Mesothelial cell of epicardium (in vitro differentiated cells): ENCODE results near the gene ZNF362. TPM values are rescaled to one million over a fixed set of nuclear protein-coding genes. Genes with fewer than 3 reads are reported as not detected.
"Not testable (repeated sequence)": the region's sequence is repeated elsewhere in the genome, so short reads cannot be mapped to it uniquely, and the experiment has no call there.

Experiments
- DNase-seq, 2 experiments: peaks; one replicate each; pipeline ENCODE4 v3.0.0; 2021; ENCODE audit warnings: low spot score in 2 of 2; ENCODE audit not compliant: unreplicated experiment in 2 of 2
- H3K27ac Mint-ChIP-seq: 2 replicates; pipeline ENCODE4 v1.8.0; 2021; ENCODE audit warnings: mixed read lengths
- H3K27me3 Mint-ChIP-seq: 2 replicates; pipeline ENCODE4 v1.8.0; 2021; ENCODE audit warnings: low read depth, mixed read lengths
- H3K36me3 Mint-ChIP-seq: 2 replicates; pipeline ENCODE4 v1.8.0; 2021; ENCODE audit warnings: mixed read lengths
- H3K4me1 Mint-ChIP-seq: 2 replicates; pipeline ENCODE4 v1.8.0; 2021; ENCODE audit warnings: mixed read lengths
- H3K4me3 Mint-ChIP-seq: 2 replicates; pipeline ENCODE4 v1.8.0; 2021; ENCODE audit warnings: mild to moderate bottlenecking, moderate library complexity, mixed read lengths
- H3K9me3 Mint-ChIP-seq: 2 replicates; pipeline ENCODE4 v1.8.0; 2021; ENCODE audit warnings: mixed read lengths
- CTCF ChIP-seq: fragments of 200-600 bp; sonication (generic); IDR thresholded peaks from one replicate; pipeline ENCODE4 v1.5.0; 2021; ENCODE audit warnings: antibody characterized with exemption; ENCODE audit not compliant: unreplicated experiment
- total RNA-seq: library from RNA; stranded (reverse); gene quantifications from 3 replicates; pipeline ENCODE4 v1.2.1, GENCODE V29; 2021

Gene ZNF362
- total RNA-seq, 1 donor from 2014 or later: 114 TPM

- H3K36me3 Mint-ChIP-seq: peaks cover 23% of the 10 kb centered on the region
- no peak for DNase-seq
- H3K4me1 Mint-ChIP-seq: peaks cover 10% of the 10 kb centered on the region
- H3K27ac Mint-ChIP-seq: no peak overlapping the region
- no peak overlapping the region for H3K4me3 Mint-ChIP-seq
- H3K27me3 Mint-ChIP-seq: no peaks in the 10 kb centered on the region
- no peak for TF ChIP-seq CTCF
- H3K9me3 Mint-ChIP-seq: no peaks in the 10 kb centered on the region
Measured at GRCh38 chr1:33306653-33307493, 50.6 kb downstream of the ZNF362 start.

GRCh38 chr1:33307494-33307864 lies 51.2 kb downstream of the ZNF362 start:
- Mint-ChIP-seq H3K36me3 (peaks cover 18% of the 10 kb centered on the region), H3K4me3 (no peak overlapping the region), H3K27me3 (no peaks in the 10 kb centered on the region), H3K9me3 (no peaks in the 10 kb centered on the region), H3K27ac (no peak overlapping the region), H3K4me1 (peaks cover 9% of the 10 kb centered on the region)
- no peak for TF ChIP-seq CTCF
- DNase-seq: no peak

GRCh38 chr1:33309351-33309750 lies 53.1 kb downstream of the ZNF362 start:
- not testable (repeated sequence) for H3K4me1 Mint-ChIP-seq, H3K27ac Mint-ChIP-seq, H3K4me3 Mint-ChIP-seq, H3K27me3 Mint-ChIP-seq, H3K36me3 Mint-ChIP-seq, H3K9me3 Mint-ChIP-seq, DNase-seq

GRCh38 chr1:33310702-33311101 lies 54.4 kb downstream of the ZNF362 start:
- Mint-ChIP-seq H3K4me3 (no peak overlapping the region), H3K27me3 (no peaks in the 10 kb centered on the region), H3K27ac (no peak overlapping the region), H3K4me1 (peaks cover 6% of the 10 kb centered on the region), H3K9me3 (no peaks in the 10 kb centered on the region), H3K36me3 (peaks cover 4% of the 10 kb centered on the region)
- DNase-seq: no peak
- TF ChIP-seq CTCF: no peak

- DNase-seq: no peak
- Mint-ChIP-seq H3K4me1 (no peaks in the 10 kb centered on the region), H3K36me3 (peaks cover 4% of the 10 kb centered on the region), H3K27me3 (no peaks in the 10 kb centered on the region), H3K9me3 (no peaks in the 10 kb centered on the region), H3K27ac (no peak overlapping the region), H3K4me3 (no peak overlapping the region)
- TF ChIP-seq CTCF: no peak
Measured at GRCh38 chr1:33311706-33312412, 55.6 kb downstream of the ZNF362 start.

- DNase-seq: no peak
- Mint-ChIP-seq H3K36me3 (peaks cover 4% of the 10 kb centered on the region), H3K4me3 (no peak overlapping the region), H3K9me3 (no peaks in the 10 kb centered on the region), H3K27me3 (no peaks in the 10 kb centered on the region), H3K4me1 (no peaks in the 10 kb centered on the region), H3K27ac (no peak overlapping the region)
- no peak for TF ChIP-seq CTCF
Measured at GRCh38 chr1:33312413-33312749, 56.1 kb downstream of the ZNF362 start.
